A549 (cell line): ENCODE results near the gene MAN2C1.

Experiments
- BCL3 ChIP-seq: fragments of >200 bp; sonication (Bioruptor Twin); formaldehyde crosslinking; IDR thresholded peaks from 3 replicates; pipeline ENCODE4 v1.6.1; 2016
- CBX8 ChIP-seq: fragments of 200-600 bp; sonication (generic); IDR thresholded peaks from 2 replicates; pipeline ENCODE4 v1.6.1; 2016
- CHD2 ChIP-seq: fragments of 150-350 bp; IDR thresholded peaks from 2 replicates; pipeline ENCODE4 v1.6.1; 2014; ENCODE audit warnings: low read length; ENCODE audit not compliant: partially characterized antibody
- CHD4 ChIP-seq: fragments of 200-600 bp; sonication (generic); IDR thresholded peaks from 2 replicates; pipeline ENCODE4 v1.6.1; 2016; ENCODE audit warnings: antibody characterized with exemption, mild to moderate bottlenecking, borderline replicate concordance
- GATA3 ChIP-seq: IDR thresholded peaks from 2 replicates; pipeline ENCODE4 v1.6.1; 2012; ENCODE audit warnings: borderline replicate concordance
- JUNB ChIP-seq: fragments of >200 bp; sonication (Bioruptor Twin); formaldehyde crosslinking; IDR thresholded peaks from 2 replicates; pipeline ENCODE4 v1.6.1; 2016
- NFE2L2 ChIP-seq: fragments of 150-350 bp; conservative IDR thresholded peaks from 2 replicates; pipeline ENCODE4 v1.6.1; 2014; ENCODE audit warnings: low read length
- PBX3 ChIP-seq: IDR thresholded peaks from 2 replicates; pipeline ENCODE4 v1.6.1; 2012
- POLR2A ChIP-seq: IDR thresholded peaks from 2 replicates; pipeline ENCODE4 v1.6.1; 2012; ENCODE audit warnings: mild to moderate bottlenecking, low read length
- RAD21 ChIP-seq, 2 experiments: fragments of >200 bp in 1 of 2; sonication (Bioruptor Twin) in 1 of 2; formaldehyde crosslinking in 1 of 2; IDR thresholded peaks in 1 of 2; conservative IDR thresholded peaks in 1 of 2; 2 replicates in 1 of 2; 3 replicates in 1 of 2; pipeline ENCODE4 v1.6.1; 2012 to 2018; ENCODE audit warnings: inconsistent platforms in 1 of 2
- RCOR1 ChIP-seq: fragments of 150-350 bp; IDR thresholded peaks from 2 replicates; pipeline ENCODE4 v1.6.1; 2014; ENCODE audit warnings: antibody characterized with exemption, low read length, low read depth
- RFX5 ChIP-seq: fragments of 450-650 bp; IDR thresholded peaks from 2 replicates; pipeline ENCODE4 v1.7.1; 2014; ENCODE audit warnings: antibody characterized with exemption, mild to moderate bottlenecking, moderate library complexity
- TF ChIP-seq, protein P1 (sequence below): fragments of >200 bp; sonication (Bioruptor Twin); formaldehyde crosslinking; IDR thresholded peaks from 3 replicates; pipeline ENCODE4 v1.5.1; 2016
- TF ChIP-seq, protein P2 (sequence below): fragments of 200-600 bp; sonication (generic); IDR thresholded peaks from 2 replicates; pipeline ENCODE4 v1.6.1; 2016; ENCODE audit warnings: antibody characterized with exemption, mild to moderate bottlenecking, moderate library complexity

DNA sequence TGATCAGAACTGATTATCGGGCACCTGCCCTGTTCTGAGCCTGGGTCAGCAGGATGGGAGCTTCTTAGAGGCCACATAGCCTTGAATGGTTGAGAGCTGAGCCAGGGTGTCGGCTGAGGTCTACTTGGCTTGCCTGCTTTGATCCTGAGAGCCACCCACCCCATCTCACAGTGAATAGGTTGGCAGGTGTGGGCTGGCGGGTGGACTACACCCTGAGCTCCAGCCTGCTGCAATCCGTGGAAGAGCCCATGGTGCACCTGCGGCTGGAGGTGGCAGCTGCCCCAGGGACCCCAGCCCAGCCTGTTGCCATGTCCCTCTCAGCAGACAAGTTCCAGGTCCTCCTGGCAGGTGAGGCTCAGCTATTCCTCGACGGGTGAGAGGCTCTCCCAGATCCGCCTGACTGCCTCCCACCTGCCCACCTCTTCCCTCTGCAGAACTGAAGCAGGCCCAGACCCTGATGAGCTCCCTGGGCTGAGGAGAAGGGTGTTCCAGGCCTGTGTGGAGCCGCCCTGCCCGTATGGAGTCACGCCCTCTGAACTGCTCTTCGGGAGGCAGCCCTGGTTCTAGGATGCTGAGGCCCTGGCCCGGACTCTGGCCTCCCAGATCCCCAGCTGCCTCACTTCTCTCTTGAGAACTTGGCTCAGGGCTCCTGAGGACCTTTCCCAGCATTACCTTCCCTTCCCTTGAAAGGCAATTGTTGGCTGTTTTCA, 28.7 kb downstream of the MAN2C1 start:
- TF ChIP-seq CHD2, result no peak
- TF ChIP-seq, protein P1, sequence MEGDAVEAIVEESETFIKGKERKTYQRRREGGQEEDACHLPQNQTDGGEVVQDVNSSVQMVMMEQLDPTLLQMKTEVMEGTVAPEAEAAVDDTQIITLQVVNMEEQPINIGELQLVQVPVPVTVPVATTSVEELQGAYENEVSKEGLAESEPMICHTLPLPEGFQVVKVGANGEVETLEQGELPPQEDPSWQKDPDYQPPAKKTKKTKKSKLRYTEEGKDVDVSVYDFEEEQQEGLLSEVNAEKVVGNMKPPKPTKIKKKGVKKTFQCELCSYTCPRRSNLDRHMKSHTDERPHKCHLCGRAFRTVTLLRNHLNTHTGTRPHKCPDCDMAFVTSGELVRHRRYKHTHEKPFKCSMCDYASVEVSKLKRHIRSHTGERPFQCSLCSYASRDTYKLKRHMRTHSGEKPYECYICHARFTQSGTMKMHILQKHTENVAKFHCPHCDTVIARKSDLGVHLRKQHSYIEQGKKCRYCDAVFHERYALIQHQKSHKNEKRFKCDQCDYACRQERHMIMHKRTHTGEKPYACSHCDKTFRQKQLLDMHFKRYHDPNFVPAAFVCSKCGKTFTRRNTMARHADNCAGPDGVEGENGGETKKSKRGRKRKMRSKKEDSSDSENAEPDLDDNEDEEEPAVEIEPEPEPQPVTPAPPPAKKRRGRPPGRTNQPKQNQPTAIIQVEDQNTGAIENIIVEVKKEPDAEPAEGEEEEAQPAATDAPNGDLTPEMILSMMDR, result no peak
- no peak for TF ChIP-seq NFE2L2
- no peak for TF ChIP-seq BCL3
- no peak for TF ChIP-seq RCOR1
- no peak for TF ChIP-seq RFX5
- no peak for TF ChIP-seq PBX3
- no peak for TF ChIP-seq POLR2A
- TF ChIP-seq RAD21 (conservative IDR thresholded peaks at IDR 0.05 in 1 of 2, IDR thresholded peaks at IDR 0.05 in 1 of 2), result no peak
- TF ChIP-seq CBX8, result no peak
- no peak for TF ChIP-seq GATA3
- no peak for TF ChIP-seq CHD4
- TF ChIP-seq, protein P2, sequence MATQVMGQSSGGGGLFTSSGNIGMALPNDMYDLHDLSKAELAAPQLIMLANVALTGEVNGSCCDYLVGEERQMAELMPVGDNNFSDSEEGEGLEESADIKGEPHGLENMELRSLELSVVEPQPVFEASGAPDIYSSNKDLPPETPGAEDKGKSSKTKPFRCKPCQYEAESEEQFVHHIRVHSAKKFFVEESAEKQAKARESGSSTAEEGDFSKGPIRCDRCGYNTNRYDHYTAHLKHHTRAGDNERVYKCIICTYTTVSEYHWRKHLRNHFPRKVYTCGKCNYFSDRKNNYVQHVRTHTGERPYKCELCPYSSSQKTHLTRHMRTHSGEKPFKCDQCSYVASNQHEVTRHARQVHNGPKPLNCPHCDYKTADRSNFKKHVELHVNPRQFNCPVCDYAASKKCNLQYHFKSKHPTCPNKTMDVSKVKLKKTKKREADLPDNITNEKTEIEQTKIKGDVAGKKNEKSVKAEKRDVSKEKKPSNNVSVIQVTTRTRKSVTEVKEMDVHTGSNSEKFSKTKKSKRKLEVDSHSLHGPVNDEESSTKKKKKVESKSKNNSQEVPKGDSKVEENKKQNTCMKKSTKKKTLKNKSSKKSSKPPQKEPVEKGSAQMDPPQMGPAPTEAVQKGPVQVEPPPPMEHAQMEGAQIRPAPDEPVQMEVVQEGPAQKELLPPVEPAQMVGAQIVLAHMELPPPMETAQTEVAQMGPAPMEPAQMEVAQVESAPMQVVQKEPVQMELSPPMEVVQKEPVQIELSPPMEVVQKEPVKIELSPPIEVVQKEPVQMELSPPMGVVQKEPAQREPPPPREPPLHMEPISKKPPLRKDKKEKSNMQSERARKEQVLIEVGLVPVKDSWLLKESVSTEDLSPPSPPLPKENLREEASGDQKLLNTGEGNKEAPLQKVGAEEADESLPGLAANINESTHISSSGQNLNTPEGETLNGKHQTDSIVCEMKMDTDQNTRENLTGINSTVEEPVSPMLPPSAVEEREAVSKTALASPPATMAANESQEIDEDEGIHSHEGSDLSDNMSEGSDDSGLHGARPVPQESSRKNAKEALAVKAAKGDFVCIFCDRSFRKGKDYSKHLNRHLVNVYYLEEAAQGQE, result no peak
- TF ChIP-seq JUNB, result no peak
